Smooth muscle cell (in vitro differentiated cells): ENCODE data around the gene PRUNE2. TPM values are rescaled to one million over a fixed set of nuclear protein-coding genes. Genes with fewer than 3 reads are reported as not detected.

Experiments
- DNase-seq: peaks from one replicate; lab custom pipeline; 2025; ENCODE audit not compliant: unreplicated experiment; lab: John Stamatoyannopoulos, UW
- H2AFZ ChIP-seq: fragments of 200-600 bp; sonication (generic); 2 replicates; pipeline ENCODE4 v1.6.0; 2016; ENCODE audit warnings: antibody characterized with exemption, low read depth, mild to moderate bottlenecking
- H3F3A ChIP-seq: fragments of 200-600 bp; sonication (generic); 2 replicates; pipeline ENCODE4 v1.6.0; 2017; ENCODE audit warnings: antibody characterized with exemption, low read depth
- H3K27ac ChIP-seq: fragments of 200-600 bp; sonication (generic); 2 replicates; pipeline ENCODE4 v1.5.1; 2016; ENCODE audit warnings: low read depth, mild to moderate bottlenecking
- H3K27me3 ChIP-seq: fragments of 200-600 bp; sonication (generic); 2 replicates; pipeline ENCODE4 v1.6.1; 2016; ENCODE audit warnings: low read depth, mild to moderate bottlenecking
- H3K36me3 ChIP-seq: fragments of 200-600 bp; sonication (generic); 2 replicates; pipeline ENCODE4 v1.5.1; 2016; ENCODE audit warnings: low read depth
- H3K4me1 ChIP-seq: fragments of 200-600 bp; sonication (generic); 2 replicates; pipeline ENCODE4 v1.5.1; 2016; ENCODE audit warnings: low read depth
- H3K4me2 ChIP-seq: fragments of 200-600 bp; sonication (generic); 2 replicates; pipeline ENCODE4 v1.6.0; 2016; ENCODE audit warnings: mild to moderate bottlenecking
- H3K4me3 ChIP-seq: fragments of 200-600 bp; sonication (generic); 2 replicates; pipeline ENCODE4 v1.5.1; 2016; ENCODE audit warnings: mild to moderate bottlenecking
- H3K79me2 ChIP-seq: fragments of 200-600 bp; sonication (generic); 2 replicates; pipeline ENCODE4 v1.6.0; 2016; ENCODE audit warnings: low read depth, mild to moderate bottlenecking
- H3K9ac ChIP-seq: fragments of 200-600 bp; sonication (generic); 2 replicates; pipeline ENCODE4 v1.6.0; 2016; ENCODE audit warnings: low read depth
- H3K9me3 ChIP-seq: fragments of 200-600 bp; sonication (generic); replicated peaks from 2 replicates; pipeline ENCODE4 v1.5.1; 2016; ENCODE audit warnings: low read depth
- H4K20me1 ChIP-seq: fragments of 200-600 bp; sonication (generic); 2 replicates; pipeline ENCODE4 v1.6.0; 2016; ENCODE audit warnings: low read depth
- CTCF ChIP-seq: fragments of 200-600 bp; sonication (generic); IDR thresholded peaks from 2 replicates; pipeline ENCODE4 v1.5.1; 2017; ENCODE audit warnings: borderline replicate concordance, mild to moderate bottlenecking, antibody characterized with exemption; ENCODE audit not compliant: insufficient read depth, poor library complexity, severe bottlenecking
- WGBS: methylation state at CpG from one replicate; pipeline ENCODE4 v1.1.7; 2016; ENCODE audit warnings: low lambda C conversion rate; 5-methylcytosine and 5-hydroxymethylcytosine counted together
- polyA plus RNA-seq: library from polyadenylated mRNA; unstranded; fragments of >200 nt; fragmentation: Nextera tagmentation; extraction: Ambion mirVana; gene quantifications from 2 replicates; pipeline ENCODE4 v1.2.1, GENCODE V29; 2016
- total RNA-seq: library from RNA; depleted of rRNA; stranded (reverse); fragments of >200 nt; gene quantifications from 2 replicates; pipeline ENCODE4 v1.2.3, GENCODE V29; 2014

PRUNE2 gene
- total and polyA plus RNA-seq, 2 experiments from 2014 or later: 0.79 to 1.9 TPM

DNA sequence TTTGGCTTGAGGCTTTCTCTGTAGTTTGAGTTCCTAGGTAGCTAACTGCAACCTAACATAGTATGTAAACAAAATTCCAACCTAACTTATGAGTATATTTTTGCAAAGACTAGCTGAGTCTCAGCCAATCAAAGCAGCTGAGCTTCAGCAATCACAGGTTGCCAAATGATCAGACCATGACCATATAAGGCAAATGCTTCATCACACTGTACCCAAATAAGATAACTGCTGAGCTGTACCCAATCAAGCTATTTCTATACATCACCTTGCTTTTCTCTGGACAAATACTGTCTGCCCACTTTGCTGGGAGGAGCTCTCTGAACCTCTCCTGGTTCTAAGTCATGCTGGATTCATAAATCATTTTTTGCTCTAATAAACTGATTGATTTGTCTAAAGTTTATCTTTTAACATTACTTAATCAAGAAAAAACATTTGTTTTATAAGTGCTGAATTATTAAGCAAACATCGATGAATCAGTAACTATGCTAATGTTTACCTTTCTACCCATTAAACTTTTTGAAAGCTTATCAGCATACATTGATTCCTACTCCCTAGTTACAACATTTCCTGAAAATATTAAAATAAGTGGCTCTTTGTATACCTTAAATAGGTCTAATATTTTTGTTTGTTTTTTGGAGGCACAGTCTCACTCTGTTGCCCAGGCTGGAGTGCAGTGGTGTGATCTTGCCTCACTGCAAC lies 271.4 kb downstream of the PRUNE2 start:
- Histone ChIP-seq H3F3A (no peaks in the 10 kb centered on the region), H3K36me3 (no peaks in the 10 kb centered on the region), H2AFZ (no peak overlapping the region), H3K79me2 (no peaks in the 10 kb centered on the region), H4K20me1 (no peaks in the 10 kb centered on the region), H3K4me2 (no peak overlapping the region), H3K27ac (no peak overlapping the region), H3K9ac (no peak overlapping the region), H3K4me1 (peaks cover 4% of the 10 kb centered on the region), H3K4me3 (no peak overlapping the region), H3K9me3 (no peaks in the 10 kb centered on the region), H3K27me3 (no peaks in the 10 kb centered on the region)
- TF ChIP-seq CTCF: no peak
- no peak for DNase-seq
- 100% methylated on average over 1 of the region's 1 CpG for WGBS

DNA sequence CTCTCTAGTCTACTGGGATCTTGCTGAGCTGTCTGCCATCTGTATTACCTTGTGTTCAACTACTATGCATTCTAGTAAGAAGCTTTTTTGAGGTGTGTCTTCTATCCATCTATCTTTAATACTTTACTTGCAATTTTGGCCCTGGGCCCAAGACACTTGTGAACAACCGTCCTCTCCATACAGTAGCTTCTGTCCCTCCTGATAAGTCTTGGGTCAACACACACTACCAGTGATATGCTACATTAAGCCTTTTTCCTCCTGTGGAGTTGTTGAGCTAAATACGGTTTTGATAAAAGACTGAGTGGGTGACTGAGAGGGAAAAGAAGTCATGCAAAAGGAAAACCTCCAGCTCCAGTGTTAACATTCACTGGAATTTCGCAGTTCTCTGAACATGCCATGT lies 275.0 kb downstream of the PRUNE2 start:
- H3F3A ChIP-seq: no peaks in the 10 kb centered on the region
- no peak overlapping the region for H3K4me3 ChIP-seq
- no peaks in the 10 kb centered on the region for H3K9me3 ChIP-seq
- 45% methylated on average over 3 of the region's 3 CpGs for WGBS
- no peak overlapping the region for H2AFZ ChIP-seq
- no peaks in the 10 kb centered on the region for H3K4me1 ChIP-seq
- H3K27me3 ChIP-seq: no peaks in the 10 kb centered on the region
- no peak for DNase-seq
- no peaks in the 10 kb centered on the region for H3K36me3 ChIP-seq
- no peaks in the 10 kb centered on the region for H3K79me2 ChIP-seq
- no peak for TF ChIP-seq CTCF
- no peak overlapping the region for H3K27ac ChIP-seq
- H3K9ac ChIP-seq: no peak overlapping the region
- H3K4me2 ChIP-seq: no peak overlapping the region
- H4K20me1 ChIP-seq: no peaks in the 10 kb centered on the region

DNA sequence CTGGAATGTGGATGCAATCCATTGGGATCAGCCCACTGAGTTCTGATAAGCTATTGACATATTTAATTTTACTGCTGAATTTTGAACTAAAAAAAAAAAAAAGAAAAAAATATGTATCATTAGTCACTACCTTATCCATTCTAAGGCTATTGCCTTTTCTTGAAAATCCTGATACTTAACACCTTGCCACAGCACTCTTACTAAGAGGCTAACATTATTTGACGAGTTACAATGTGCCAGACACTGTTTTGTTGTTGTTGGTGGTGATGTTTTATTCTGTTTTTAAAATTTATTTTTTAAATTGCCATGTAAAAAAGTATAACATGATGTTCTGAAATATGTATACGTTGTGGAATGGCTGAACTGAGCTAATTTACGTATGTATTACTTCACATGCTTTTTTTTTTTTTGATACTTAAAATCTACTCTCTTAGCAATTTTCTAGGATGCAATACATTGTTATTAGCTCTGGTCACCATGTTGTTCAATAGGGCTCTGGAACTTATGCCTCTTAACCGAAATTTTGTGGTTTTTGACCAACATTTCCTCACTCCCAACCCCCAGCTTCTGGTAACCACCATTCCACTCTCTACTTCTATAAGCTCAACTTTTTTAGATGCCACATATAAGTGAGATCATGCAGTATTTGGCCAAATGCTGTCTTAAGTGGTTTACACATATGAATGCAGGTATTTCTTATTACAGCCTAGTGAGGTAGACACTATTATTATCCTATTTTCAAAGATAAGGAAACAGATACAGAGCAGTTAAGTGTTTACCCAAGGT lies 276.5 kb downstream of the PRUNE2 start:
- TF ChIP-seq CTCF: no peak
- H2AFZ ChIP-seq: no peak overlapping the region
- H3K27me3 ChIP-seq: no peaks in the 10 kb centered on the region

GRCh38 chr9:76628155-76628554 lies 277.8 kb downstream of the PRUNE2 start:
- no peaks in the 10 kb centered on the region for H3K27me3 ChIP-seq
- H3K79me2 ChIP-seq: no peaks in the 10 kb centered on the region
- no peak overlapping the region for H2AFZ ChIP-seq
- H4K20me1 ChIP-seq: no peaks in the 10 kb centered on the region
- H3K4me2 ChIP-seq: no peak overlapping the region
- H3F3A ChIP-seq: no peaks in the 10 kb centered on the region
- WGBS: 95% methylated on average over 5 of the region's 5 CpGs
- no peak for DNase-seq
- no peak for TF ChIP-seq CTCF
- H3K27ac ChIP-seq: no peak overlapping the region
- H3K4me3 ChIP-seq: no peak overlapping the region
- no peaks in the 10 kb centered on the region for H3K36me3 ChIP-seq
- H3K9ac ChIP-seq: no peak overlapping the region
- peaks cover 6% of the 10 kb centered on the region for H3K4me1 ChIP-seq
- H3K9me3 ChIP-seq: no peaks in the 10 kb centered on the region

More for the DNA sequence above, 276.5 kb downstream of the PRUNE2 start:
- H3K36me3 ChIP-seq: no peaks in the 10 kb centered on the region
- H3K4me2 ChIP-seq: no peak overlapping the region
- no peaks in the 10 kb centered on the region for H3K79me2 ChIP-seq
- H4K20me1 ChIP-seq: no peaks in the 10 kb centered on the region
- no peaks in the 10 kb centered on the region for H3F3A ChIP-seq
- 88% methylated on average over 4 of the region's 4 CpGs for WGBS
- H3K4me1 ChIP-seq: peaks cover 1% of the 10 kb centered on the region
- no peak for DNase-seq
- H3K27ac ChIP-seq: no peak overlapping the region
- H3K9ac ChIP-seq: no peak overlapping the region
- no peaks in the 10 kb centered on the region for H3K9me3 ChIP-seq
- H3K4me3 ChIP-seq: no peak overlapping the region
